Stimulated activated CD8-positive, alpha-beta memory T cell treated with anti-CD3 and anti-CD28 coated beads, Interleukin-15, amount 100 ng/mL, for 1 hour (primary cell): Measurements from ENCODE around the gene RPF1.
A peak's percentile ranks its signal among the peaks of the same experiment; 100 is the strongest.
"Not testable (repeated sequence)": the region's sequence is repeated elsewhere in the genome, so short reads cannot be mapped to it uniquely, and the experiment has no call there.

Experiments used
- DNase-seq: peaks from one replicate; pipeline ENCODE4 v3.0.0-alpha.2; 2020; ENCODE audit warnings: low read depth

Gene RPF1

DNA sequence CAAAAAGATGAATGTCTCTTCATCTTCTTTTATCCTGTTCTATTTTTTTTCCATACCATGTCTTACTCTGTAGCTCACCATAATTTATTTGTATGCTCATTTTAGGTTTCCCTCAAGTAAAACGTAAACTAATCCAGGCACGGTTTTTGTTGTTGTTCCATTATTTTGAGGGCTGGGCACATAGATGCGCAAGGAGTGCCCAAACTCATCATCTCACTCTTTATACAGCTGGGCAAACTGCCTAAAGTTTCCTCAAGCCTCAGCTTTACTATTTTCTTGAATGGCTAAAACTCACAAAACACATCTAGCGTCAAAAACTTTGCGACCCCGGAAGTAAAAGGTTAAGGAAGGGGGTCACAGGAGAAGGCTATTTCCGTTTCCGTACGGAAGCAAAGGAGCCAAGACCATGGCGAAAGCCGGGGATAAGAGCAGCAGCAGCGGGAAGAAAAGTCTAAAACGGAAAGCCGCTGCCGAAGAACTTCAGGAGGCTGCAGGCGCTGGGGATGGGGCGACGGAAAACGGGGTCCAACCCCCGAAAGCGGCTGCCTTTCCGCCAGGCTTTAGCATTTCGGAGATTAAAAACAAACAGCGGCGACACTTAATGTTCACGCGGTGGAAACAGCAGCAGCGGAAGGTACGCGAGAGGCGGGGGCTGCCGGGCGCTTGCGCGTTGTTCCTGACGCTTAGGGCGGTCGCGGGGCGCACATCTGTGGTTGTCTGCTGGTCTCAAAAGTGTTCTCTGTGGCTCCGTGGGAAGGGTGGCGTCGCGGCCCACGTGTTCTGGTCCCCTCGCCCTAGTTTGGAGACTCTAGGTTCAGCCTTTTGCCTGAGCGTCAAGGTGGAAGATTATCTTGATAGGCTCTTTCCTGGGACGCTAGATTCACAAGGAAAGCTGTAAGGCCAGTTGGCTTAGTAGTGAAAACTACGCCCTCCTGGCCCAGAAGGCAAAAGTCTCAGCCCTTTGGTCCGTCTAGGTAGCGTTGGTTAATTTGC is at the start of gene RPF1:
RPF1 (plus strand) TSS at position 391 of the 993 bp plus-strand sequence; CDS start at position 407, 16 bp downstream.
- peak; percentile 49 for DNase-seq

DNA sequence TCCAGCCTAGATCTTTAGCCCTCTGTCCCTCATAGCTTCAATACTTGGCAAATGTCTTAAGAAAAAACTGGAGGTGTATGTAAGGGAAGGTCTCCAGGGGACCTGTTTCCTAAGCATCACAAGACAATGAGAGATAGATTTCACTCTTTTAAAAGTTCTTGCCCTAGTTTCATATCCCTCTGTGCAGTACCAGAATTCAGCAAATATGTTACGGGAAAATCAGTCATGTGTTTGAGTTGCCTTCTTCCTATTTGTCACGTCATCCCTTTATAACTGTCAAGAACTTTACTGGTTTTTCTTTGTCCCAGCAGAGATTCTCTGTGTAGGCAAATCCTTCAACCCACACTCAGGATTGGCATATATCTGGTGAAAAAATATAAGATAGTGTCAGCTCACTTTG is 48.5 kb upstream of the RPF1 start:
- no peak for DNase-seq

- DNase-seq: no peak
Observed at GRCh38 chr1:84433258-84434080, 45.6 kb upstream of the RPF1 start.

DNA sequence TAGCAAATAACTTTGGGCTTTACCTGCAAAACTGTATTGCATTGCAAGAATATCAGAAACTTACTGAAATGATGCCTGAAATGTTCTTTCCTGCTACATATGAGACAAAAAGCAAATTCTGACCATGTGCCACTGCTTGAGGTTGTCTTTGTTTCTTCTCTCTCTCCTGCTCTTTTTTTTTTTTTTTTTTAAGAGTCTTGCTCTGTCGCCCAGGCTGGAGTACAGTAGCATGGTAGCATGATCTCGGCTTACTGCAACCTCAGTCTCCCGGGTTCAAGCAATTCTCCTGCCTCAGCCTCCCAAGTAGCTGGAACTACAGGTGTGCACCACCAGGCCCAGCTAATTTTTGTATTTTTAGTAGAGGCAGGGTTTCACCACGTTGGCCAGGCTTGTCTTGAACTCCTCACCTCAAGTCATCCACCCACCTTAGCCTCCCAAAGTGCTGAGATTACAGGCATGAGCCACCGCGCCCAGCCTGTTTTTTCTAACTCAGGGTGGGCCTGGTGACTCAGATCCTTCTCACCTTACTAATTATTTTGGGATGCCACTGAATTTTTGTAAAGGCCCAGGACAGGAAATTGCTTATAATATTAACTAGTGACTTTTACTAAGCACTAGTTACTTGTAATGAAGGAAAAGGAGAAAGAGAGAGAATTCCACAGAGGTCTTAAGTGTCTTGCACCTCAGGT is 44.8 kb upstream of the RPF1 start:
- no peak for DNase-seq

- no peak for DNase-seq
Observed at GRCh38 chr1:84434801-84435549, 44.1 kb upstream of the RPF1 start.

GRCh38 chr1:84436876-84437655 is 42.0 kb upstream of the RPF1 start:
- DNase-seq: no peak

GRCh38 chr1:84442256-84442655 is 36.8 kb upstream of the RPF1 start:
- DNase-seq: no peak

DNA sequence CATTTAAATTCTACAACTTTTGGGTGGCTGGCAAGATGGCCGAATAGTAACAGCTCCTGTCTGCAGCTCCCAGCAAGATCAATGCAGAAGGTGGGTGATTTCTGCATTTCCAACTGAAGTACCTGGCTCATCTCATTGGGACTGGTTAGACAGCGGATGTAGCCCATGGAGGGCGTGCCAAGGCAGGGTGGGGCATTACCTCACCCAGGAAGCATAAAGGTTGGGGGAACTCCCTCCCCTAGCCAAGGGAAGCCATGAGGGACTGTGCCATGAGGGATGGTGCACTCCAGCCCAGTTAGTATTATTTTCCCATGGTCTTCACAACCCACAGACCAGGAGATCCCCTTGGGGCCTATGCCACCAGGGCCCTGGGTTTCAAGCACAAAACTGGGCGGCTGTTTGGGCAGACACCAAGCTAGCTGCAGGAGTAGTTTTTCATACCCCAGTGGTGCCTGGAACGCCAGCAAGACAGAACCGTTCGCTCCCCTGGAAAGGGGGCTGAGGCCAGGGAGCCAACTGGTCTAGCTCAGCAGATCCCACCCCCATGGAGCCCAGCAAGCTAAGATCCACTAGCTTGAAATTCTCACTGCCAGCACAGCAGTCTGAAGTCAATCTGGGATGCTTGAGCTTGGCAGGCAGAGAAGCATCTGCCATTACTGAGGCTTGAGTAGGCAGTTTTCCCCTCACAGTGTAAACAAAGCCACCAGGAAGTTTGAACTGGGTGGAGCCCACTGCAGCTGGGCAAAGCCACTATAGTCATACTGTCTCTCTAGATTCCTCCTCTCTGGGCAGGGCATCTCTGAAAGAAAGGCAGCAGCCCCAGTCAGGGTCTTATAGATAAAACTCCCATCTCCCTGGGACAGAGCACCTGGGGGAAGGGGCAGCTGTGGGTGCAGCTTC is 36.1 kb upstream of the RPF1 start:
- DNase-seq: not testable (repeated sequence)

- not testable (repeated sequence) for DNase-seq
Observed at GRCh38 chr1:84448704-84449103, 30.4 kb upstream of the RPF1 start.

GRCh38 chr1:84450910-84451309 is 28.2 kb upstream of the RPF1 start:
- no peak for DNase-seq

- DNase-seq: no peak
Observed at GRCh38 chr1:84452436-84452835, 26.6 kb upstream of the RPF1 start.

- no peak for DNase-seq
Observed at GRCh38 chr1:84462118-84462517, 16.9 kb upstream of the RPF1 start.

DNA sequence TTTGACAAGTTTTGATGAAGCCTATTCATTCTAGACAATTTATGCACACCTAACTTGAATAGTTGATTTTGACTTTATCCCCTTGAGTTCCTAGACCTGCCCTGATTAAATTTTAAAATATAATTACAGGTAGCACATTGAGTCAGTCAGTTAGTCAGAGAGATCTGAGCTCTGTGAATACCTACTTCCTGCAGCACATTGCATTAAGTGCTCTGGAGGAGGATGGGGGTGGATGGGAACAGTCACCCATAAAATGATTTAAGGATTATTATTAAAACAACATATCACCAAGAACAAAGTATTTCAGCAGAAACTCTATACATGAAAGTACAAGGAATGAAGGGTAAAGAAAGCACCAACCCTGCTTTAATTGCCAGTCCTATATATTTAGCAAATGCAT is 11.8 kb upstream of the RPF1 start:
- no peak for DNase-seq

DNA sequence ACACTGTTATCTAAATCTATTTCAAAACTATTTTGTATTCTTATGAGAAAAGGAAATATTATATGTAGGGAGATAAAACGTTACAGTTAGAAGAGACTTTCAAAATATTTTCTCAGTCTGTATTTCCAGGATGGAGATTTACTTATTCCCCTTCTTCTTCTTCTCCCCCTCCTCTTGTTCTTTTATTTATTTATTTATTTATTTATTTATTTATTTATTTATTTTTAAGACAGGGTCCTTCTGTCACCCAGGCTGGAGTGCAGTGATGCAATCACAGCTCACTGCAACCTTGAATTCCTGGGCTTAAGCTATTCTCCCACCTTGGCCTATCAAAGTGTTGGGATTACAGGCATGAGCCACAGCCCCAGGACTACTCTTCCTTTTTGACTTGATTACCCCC is 2.8 kb upstream of the RPF1 start:
- no peak for DNase-seq

- no peak for DNase-seq
Observed at GRCh38 chr1:84479998-84480397, 932 bp downstream of the RPF1 start.

GRCh38 chr1:84480650-84481049 is 1.6 kb downstream of the RPF1 start:
- DNase-seq: no peak

- DNase-seq: no peak
Observed at GRCh38 chr1:84481317-84481716, 2.3 kb downstream of the RPF1 start.

DNA sequence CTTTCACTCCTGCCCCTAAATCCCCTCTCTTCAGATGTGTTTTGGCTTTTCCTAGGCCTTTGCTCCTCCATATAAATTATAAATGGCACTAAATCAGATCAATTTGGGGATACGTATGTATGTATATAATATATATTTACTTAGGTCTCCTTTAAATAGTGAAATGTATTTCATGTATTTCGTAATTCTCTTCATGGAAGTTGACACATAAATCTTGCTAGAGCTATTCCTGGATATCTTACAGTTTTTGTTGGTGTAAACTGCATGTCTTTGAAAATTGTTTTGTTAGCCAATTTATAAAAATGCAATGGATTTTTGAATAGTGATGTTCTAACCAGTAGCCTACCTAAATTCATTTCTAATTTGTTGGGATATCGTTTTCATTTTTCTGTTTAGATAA is 9.0 kb downstream of the RPF1 start:
- DNase-seq: no peak

DNA sequence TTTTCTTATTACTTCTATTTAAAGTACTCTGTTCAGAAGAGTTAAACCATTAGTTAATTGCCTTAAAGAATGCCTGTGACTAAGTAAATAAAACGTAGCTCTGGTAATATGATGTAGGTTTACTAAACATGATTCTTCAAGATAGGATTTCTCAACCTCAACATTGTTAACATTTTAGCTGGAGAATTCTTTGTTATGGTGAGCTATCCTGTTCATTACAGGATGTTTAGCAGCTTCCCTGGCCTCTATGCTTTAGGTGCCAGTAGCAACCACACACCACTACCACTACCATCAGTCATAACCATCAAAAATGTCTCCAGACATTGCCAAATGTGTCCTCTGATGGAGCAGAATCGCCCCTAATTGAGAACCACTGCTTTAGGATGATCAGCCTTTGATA is 10.7 kb downstream of the RPF1 start:
- no peak for DNase-seq

- DNase-seq: no peak
Observed at GRCh38 chr1:84492726-84493125, 13.7 kb downstream of the RPF1 start.
